ENCODE data around the gene ANXA4.
A peak's percentile ranks its signal among the peaks of the same experiment; 100 is the strongest.

The ANXA4 gene

GRCh38 chr2:69741575-69742321, at the start of gene ANXA4:
Gene ANXA4, plus strand, starts transcription at chr2:69742134. Its CDS starts 39,432 bp downstream, at chr2:69781566.
- DNase-seq = peak; percentile 79

- DNase-seq = no peak
Measured at GRCh38 chr2:69692424-69692823, 49.5 kb upstream of the ANXA4 start.

DNA sequence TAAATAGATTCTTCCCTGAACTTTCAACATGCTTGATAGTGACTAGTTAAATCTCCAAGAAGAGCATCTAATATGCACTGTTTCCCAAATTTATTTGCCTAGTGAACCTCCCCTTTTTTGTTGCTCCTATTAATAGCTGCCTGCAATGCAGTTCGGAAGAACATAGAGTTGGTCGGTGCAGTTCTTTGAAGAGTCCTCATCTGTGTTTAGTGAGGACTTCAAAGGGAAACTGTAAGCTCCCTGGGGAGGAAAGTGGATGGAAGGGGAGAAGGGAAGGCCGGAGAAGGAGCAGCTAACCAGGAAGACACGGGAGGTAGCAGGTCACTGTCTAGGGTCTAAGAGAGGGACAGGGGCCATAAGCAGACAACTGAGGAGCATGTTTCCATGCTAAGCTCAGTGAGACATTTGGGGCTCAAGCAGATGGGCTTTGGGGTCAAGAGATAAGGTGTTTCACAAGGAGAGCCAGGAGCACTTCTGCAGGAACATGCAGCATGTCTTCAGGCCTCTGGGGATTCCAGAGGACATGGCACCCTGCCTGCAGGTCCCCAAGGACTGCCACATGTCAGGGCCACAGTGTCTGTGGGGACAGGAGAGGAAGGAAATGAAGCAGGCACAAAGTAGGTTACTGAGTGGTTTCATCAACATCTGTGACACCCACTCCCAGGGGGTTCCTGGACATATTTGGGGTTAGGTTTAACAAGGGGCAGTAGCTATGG, 48.7 kb upstream of the ANXA4 start:
- DNase-seq = peak; percentile 36

GRCh38 chr2:69693775-69694450, 48.0 kb upstream of the ANXA4 start:
- DNase-seq = peak; percentile 64

- peak; percentile 23 for DNase-seq
Measured at GRCh38 chr2:69694894-69695849, 46.8 kb upstream of the ANXA4 start.

GRCh38 chr2:69695850-69696216, 46.1 kb upstream of the ANXA4 start:
- no peak for DNase-seq

DNA sequence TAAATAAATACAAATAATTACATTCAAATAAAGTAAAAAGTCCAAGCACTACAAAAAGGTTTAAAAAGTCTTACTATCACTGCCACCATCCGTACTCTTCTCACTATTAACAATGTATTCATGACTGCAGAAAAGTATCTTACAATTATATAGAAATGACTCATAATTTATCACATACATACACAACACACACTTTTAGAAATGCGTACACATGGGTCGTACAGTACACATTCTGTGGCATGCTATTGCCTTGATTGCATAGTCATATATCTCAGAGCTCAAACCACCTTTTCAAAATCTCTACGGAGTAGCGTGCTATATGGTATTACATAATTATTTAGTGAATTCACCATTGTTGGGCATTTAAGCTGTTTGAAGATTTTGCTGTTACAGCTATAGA, 41.6 kb upstream of the ANXA4 start:
- no peak for DNase-seq

DNA sequence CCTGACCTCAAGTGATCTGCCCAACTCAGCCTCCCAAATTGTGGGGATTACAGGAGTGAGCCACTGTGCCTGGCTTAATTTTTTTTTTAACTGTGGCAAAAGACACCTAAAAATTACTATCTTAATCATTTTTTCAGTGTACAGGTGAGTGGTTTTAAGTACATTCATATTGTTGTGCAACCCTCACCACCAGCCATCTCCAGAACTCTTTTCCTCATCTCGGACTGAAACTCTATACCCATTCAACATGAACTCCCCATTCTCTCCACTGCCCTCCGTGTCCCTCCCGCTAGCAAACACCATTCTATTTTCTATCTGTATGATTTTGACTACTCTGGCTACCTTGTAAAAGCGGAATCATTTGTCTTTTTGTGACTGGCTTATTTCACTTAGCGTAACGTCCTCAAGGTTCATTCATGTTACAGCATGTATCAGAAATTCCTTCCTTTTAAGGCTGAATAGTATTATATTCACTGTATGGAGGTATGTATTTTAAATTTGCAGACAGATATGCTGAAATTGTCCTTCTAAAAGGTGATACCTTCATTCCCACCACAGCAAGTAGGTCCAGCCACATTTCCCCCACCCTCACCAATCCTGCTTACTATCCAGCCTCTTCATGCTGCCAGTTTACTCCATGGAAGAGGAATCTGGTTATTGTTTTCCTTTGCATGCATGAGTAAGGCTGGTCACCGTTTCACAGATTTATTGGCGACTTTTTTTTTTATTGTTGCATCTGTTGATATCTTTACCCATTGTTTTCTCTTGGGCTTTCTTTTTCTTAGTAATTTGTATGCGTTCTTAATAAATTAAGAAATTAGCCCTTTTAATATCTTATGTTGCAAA, 40.6 kb upstream of the ANXA4 start:
- DNase-seq = no peak

- no peak for DNase-seq
Measured at GRCh38 chr2:69703189-69703588, 38.7 kb upstream of the ANXA4 start.

DNA sequence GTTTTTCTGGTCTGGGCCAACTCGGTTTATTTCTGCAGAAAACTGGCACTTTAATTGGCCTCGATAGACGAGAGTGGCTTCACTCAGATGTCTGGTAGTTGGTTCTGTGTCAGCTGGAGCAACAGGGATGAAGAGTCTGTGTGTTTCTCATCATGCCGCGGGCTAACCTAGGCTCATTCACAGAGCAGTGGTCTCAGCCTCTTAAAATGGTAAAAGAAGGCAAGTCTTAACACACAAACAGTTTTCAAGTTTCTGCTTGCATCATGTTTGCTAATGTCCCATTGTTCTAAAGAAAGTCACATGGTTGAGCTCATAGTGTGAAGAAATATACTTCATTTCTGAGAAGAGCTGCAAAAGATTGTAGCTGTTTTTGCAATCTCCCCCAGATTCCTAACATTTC, 37.5 kb upstream of the ANXA4 start:
- DNase-seq = no peak

- DNase-seq = no peak
Measured at GRCh38 chr2:69709290-69709689, 32.6 kb upstream of the ANXA4 start.

DNA sequence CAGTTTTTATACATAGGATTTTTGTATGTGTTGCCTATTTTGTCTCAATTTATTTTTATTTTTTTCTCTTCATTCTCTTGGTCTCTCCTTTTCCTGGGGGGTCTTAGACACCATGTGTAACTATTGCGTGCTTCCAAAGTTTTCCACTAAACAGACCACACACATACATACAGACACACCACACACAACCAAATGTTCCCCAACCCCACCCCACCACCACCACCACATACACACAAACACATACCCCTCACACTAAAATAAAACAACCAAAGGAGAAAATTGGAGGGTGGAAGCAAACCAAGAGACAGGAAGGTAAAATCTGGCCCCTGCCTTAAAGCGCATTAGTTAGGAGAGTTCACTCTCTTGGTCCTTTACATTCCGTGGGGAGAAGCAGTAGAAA, 30.0 kb upstream of the ANXA4 start:
- DNase-seq = no peak

- no peak for DNase-seq
Measured at GRCh38 chr2:69714024-69714423, 27.9 kb upstream of the ANXA4 start.

DNA sequence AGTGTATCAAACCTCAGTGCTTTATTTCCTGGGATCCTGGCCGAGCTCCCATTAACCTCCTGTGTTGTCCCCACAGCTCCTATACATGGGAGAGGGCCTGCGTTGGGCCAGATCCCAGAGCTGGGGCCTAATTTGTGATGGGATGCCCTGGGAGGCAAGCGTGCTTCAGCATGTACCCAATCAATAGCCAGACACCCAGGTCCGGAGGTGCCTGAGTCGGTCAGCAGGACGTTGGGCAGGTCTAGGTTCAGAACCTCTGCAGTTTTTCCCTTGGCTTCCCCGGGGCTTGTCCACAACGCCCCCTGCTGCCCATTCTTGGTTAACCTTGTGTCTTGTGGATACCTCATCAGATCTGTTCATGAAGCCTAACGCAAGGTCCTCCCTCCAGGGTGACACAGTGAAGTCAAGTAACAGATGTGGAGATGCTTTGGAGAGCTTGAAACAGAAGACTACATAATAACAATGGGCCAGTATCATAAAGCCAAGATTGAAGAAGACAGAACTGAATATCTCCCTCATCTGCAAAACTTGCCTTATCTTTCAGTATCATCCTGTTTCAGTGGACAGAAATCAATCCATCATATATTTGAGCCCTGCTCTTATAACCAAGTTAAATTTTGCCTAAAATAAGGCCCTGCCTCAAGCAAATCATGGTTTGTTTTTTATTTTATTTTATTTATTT, 27.3 kb upstream of the ANXA4 start:
- peak; percentile 91 for DNase-seq

DNA sequence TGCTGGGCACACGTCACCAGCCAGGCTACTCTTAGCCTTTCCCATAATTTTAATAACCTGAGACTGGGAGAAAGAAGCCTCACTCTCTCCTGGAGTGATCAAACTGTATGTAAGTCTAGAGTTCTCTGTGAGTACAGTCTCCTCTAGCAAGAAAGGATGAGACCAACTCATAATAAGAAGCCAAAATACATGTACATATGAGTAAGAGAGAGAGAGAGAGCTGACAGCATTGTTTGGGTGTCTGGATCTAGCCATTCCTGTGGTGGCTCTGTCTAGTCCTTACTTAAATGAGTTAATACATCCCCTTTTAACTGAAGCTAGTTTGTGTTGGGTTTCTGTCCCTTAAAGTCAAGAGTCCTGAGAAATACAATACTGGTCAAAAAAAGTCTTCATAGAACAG, 26.0 kb upstream of the ANXA4 start:
- DNase-seq = peak; percentile 60

GRCh38 chr2:69716555-69717120, 25.3 kb upstream of the ANXA4 start:
- no peak for DNase-seq

- no peak for DNase-seq
Measured at GRCh38 chr2:69717186-69717585, 24.7 kb upstream of the ANXA4 start.

DNA sequence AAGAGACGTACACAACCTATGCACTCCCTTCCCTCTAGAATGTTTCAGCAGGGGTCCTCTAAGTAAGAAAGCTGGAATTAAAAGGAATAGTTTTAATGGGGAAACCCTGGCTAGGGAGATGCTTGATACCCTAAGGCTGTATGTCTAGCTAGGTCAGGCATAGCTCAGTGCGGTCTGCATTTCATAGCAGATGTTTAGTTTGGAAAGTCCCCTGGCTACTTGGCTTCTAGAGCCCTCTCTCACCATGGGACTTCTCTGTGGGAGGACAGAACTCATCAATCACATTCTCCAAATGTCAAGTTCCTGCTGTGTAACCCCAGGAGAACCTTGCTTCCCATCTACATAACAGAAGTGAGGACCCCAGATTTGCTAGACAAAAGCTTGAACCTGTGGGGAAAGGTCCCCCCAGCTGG, 24.1 kb upstream of the ANXA4 start:
- DNase-seq = no peak

DNA sequence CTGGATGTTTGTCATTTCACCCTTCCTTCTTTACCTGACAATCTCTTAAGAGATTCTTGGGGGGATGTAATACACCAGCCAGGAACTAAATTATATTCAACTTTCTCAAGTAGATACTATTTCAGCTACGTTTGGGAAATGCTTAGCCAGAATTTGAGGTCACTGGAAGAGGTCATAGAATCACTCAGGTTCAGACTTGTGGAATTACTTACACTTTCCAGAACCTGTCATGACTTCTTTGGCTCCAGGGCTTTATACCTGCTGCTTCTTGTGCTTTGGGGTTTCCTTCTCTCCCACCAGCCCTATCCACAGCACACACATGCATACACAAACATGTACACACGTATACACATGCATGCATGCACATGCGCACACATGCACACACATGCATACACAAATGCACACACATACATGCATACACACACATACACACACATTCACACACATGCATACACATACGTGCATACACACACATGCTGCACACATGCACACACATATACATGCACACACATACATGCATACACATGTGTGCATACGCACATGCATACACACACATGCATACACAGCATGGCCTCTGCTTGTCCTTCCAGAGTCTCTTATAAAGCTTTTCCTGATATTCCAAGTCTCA, 23.5 kb upstream of the ANXA4 start:
- no peak for DNase-seq

DNA sequence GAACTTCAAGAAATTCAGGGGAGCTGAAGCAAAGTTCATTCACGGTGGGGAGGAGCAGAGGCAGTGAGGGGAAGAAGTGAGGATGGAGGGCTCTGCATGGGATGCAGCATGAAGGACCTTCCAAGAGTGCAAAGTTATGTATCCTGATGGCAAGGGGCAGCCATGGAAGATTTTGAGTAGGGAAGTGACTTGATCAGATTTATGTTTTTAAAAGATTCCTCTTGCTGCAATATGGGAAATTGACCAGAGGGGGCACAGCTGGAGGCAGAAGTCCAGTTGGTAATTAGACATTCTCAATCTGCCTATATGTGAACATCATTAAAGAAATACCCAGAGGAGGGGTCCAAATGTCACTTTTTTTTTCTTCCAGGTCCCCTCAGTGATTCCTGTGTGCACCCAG, 21.5 kb upstream of the ANXA4 start:
- DNase-seq = no peak

All from activated CD4-positive, alpha-beta T cell treated with anti-CD3 and anti-CD28 coated beads, Interleukin-10, Interleukin-2, amounts not matched to agents 100 ng/mL and 50 ng/mL, durations not matched to agents 16 hours and 8 hours (primary cell).